ENCODE data around the gene ZNF296. TPM values are rescaled to one million over a fixed set of nuclear protein-coding genes. Genes with fewer than 3 reads are reported as not detected.

Gene ZNF296
- total RNA-seq, 2 experiments from 2014 or later, result 1.1 to 1.4 TPM

- Mint-ChIP-seq H3K36me3 (ENCODE audit: low read depth) (peaks cover 32% of the 10 kb centered on the region), H3K9me3 (no peaks in the 10 kb centered on the region), H3K27ac (no peak overlapping the region), H3K4me1 (ENCODE audit: low read depth) (peaks cover 56% of the 10 kb centered on the region), H3K4me3 (no peak overlapping the region), H3K27me3 (ENCODE audit: low read depth) (no peaks in the 10 kb centered on the region)
- DNase-seq, result no peak
- intact Hi-C loops (cut with micrococcal nuclease), result no loop called here
- CTCF ChIA-PET, result no interaction called here
Observed at GRCh38 chr19:45045671-45046353, 30.5 kb downstream of the ZNF296 start.

DNA sequence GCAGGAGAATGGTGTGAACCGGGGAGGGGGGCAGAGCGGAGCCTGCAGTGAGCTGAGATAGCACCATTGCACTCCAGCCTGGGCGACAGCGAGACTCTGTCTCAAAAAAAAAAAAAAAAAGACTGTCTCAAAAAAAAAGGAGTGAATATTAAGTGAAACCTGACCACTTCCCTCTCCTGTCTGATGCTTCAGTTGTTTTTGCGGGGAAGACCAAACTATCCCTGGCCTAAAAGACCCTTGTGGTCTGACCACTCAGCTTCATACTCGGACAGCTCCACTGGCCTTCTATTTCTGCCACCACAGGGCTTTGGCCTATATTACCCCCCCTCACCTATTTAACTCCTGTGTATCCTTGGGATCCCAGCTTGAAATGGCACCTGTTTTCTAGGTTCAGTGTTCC is 35.2 kb downstream of the ZNF296 start:
- H3K36me3 Mint-ChIP-seq (ENCODE audit: low read depth), result peaks cover 44% of the 10 kb centered on the region
- peaks cover 46% of the 10 kb centered on the region for H3K4me1 Mint-ChIP-seq (ENCODE audit: low read depth)
- no peaks in the 10 kb centered on the region for H3K9me3 Mint-ChIP-seq
- H3K27ac Mint-ChIP-seq, result no peak overlapping the region
- CTCF ChIA-PET, result interaction anchor here (1.9 kb wide), 1 partner anchor 52 kb away, joined by 4 read pairs; no protein-coding TSS in a partner anchor
- H3K27me3 Mint-ChIP-seq (ENCODE audit: low read depth), result no peaks in the 10 kb centered on the region
- no peak for DNase-seq
- intact Hi-C loops (cut with micrococcal nuclease), result no loop called here
- peak overlapping the region; percentile 19 for H3K4me3 Mint-ChIP-seq

DNA sequence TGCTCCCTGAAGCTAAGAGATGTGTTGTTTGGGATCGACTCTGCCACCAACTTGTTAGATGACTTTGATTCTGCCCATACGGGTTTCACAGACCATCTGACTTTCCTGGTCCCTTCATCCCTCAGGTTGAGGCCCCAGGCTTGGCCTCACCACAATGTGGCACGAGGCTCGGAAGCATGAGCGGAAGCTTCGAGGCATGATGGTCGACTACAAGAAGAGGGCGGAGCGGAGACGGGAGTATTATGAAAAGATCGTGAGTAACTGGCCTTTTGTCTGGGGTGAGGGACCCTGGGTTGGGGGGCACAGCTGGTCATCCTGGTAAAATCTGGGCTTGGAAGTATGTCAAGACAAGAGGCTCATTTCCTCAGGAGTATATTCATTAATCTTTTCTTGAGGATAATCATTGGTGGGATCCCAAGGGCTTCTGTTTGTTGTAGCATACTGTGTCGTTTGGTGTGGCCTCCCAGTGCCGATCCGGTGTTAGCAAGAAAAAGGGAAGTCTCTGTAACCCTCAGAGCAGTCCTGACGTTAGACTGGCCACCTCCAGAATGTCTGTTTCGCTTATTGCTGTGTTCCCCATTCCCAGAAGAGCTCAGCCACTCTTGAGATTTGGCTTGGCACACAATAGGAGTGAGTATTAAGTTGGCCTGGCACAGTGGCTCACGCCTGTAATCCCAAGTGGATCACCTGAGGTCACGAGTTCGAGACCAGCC is 36.1 kb downstream of the ZNF296 start:
- CTCF ChIA-PET, result interaction anchor here (1.9 to 2.3 kb wide), 2 partner anchors 19 to 51 kb away, joined by 4 to 7 read pairs; no protein-coding TSS in a partner anchor
- peaks cover 47% of the 10 kb centered on the region for H3K36me3 Mint-ChIP-seq (ENCODE audit: low read depth)
- peak overlapping the region; percentile 91 for H3K4me3 Mint-ChIP-seq
- peak overlapping the region; percentile 90 for H3K27ac Mint-ChIP-seq
- H3K27me3 Mint-ChIP-seq (ENCODE audit: low read depth), result no peaks in the 10 kb centered on the region
- peaks cover 37% of the 10 kb centered on the region for H3K4me1 Mint-ChIP-seq (ENCODE audit: low read depth)
- DNase-seq, result no peak
- intact Hi-C loops (cut with micrococcal nuclease), result no loop called here
- no peaks in the 10 kb centered on the region for H3K9me3 Mint-ChIP-seq

DNA sequence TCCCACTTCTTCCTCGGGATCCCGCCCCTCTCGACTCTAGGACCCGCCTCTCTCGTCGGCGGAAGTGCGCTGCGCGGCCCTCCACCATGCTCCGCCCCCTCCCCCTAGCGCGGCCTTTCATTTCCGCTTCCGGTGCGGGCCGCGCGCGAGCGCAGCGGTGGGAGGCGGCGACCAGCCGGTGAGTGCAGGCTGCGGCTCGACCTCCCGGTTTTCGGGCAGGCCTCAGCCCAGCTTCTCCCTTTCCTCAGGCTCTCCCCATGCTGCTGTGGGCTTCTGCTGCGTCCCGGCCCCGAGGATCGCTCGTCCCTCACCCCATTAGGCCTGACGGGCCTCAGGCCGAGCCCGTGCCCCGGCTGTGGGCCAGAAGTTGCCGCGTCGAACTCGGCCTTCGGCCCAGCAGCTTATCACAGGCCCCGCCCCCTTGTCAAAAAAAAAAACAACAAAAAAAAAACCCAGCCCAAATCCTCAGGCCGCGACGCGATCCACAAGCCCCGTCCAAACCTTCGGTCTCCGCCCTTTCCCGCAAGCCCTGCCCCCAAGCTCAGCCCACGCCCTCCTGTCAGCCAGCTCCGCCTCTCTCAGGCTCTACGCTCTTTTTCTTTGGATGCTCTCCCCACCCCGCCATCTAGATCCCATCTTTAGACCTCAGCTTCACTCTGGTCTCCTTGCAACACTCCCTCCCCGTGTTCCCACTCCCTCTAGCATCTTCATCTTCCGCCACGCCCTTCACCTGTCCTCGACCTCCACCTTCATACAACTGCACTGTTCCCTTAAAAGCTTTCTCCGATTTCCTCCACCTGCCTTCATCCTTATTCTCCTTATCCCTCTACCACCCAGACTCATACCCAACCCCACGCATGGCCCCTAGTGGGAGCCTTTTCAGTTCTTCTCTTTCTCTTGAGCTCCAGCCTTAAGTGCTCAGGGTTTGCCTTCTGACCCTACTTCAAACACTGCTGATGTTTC is 37.1 kb downstream of the ZNF296 start, which contains the start of gene CLASRP:
CLASRP (plus strand) TSS at position 115 of the 963 bp plus-strand sequence. CDS start 1,168 bp downstream, outside the sequence.
- peaks cover 33% of the 10 kb centered on the region for H3K4me1 Mint-ChIP-seq (ENCODE audit: low read depth)
- intact Hi-C loops (cut with micrococcal nuclease), result loop anchor here (1.0 to 2.0 kb wide), 3 partner anchors 37 to 148 kb away; partner anchors contain the start of genes GEMIN7 and TOMM40
- H3K36me3 Mint-ChIP-seq (ENCODE audit: low read depth), result peaks cover 49% of the 10 kb centered on the region
- peak within 1 kb of the TSS; percentile 90 for H3K27ac Mint-ChIP-seq
- DNase-seq, result peak; percentile 91
- CTCF ChIA-PET, result interaction anchor here (0.6 to 2.3 kb wide), 5 partner anchors 10 to 140 kb away, joined by 3 to 7 read pairs (median 3); partner anchors contain the start of genes BLOC1S3 and TRAPPC6A
- no peaks in the 10 kb centered on the region for H3K9me3 Mint-ChIP-seq
- no peaks in the 10 kb centered on the region for H3K27me3 Mint-ChIP-seq (ENCODE audit: low read depth)
- peak within 1 kb of the TSS; percentile 91 for H3K4me3 Mint-ChIP-seq

DNA sequence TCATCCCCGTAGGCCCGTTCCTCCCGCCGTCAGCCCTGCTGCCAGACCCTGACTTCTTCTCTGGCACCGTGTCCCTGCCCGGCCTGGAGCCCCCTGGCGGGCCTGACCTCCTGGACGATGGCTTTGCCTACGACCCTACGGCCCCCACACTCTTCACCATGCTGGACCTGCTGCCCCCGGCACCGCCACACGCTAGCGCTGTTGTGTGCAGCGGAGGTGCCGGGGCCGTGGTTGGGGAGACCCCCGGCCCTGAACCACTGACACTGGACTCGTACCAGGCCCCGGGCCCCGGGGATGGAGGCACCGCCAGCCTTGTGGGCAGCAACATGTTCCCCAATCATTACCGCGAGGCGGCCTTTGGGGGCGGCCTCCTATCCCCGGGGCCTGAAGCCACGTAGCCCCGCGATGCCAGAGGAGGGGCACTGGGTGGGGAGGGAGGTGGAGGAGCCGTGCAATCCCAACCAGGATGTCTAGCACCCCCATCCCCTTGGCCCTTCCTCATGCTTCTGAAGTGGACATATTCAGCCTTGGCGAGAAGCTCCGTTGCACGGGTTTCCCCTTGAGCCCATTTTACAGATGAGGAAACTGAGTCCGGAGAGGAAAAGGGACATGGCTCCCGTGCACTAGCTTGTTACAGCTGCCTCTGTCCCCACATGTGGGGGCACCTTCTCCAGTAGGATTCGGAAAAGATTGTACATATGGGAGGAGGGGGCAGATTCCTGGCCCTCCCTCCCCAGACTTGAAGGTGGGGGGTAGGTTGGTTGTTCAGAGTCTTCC is 38.7 kb downstream of the ZNF296 start:
- Mint-ChIP-seq H3K27me3 (ENCODE audit: low read depth) (no peaks in the 10 kb centered on the region), H3K4me1 (ENCODE audit: low read depth) (peaks cover 31% of the 10 kb centered on the region), H3K4me3 (peak overlapping the region; percentile 15), H3K9me3 (no peaks in the 10 kb centered on the region), H3K36me3 (ENCODE audit: low read depth) (peaks cover 55% of the 10 kb centered on the region), H3K27ac (no peak overlapping the region)
- CTCF ChIA-PET, result interaction anchor here (0.6 kb wide), 1 partner anchor 87 kb away, joined by 3 read pairs; no protein-coding TSS in a partner anchor
- intact Hi-C loops (cut with micrococcal nuclease), result loop anchor here (2.0 kb wide), 1 partner anchor 147 kb away; the partner anchor contains the start of gene TOMM40
- DNase-seq, result no peak

- CTCF ChIA-PET, result no interaction called here
- Mint-ChIP-seq H3K36me3 (ENCODE audit: low read depth) (peaks cover 51% of the 10 kb centered on the region), H3K4me1 (ENCODE audit: low read depth) (peaks cover 17% of the 10 kb centered on the region), H3K27ac (no peak overlapping the region), H3K4me3 (no peak overlapping the region), H3K27me3 (ENCODE audit: low read depth) (no peaks in the 10 kb centered on the region), H3K9me3 (no peaks in the 10 kb centered on the region)
- intact Hi-C loops (cut with micrococcal nuclease), result no loop called here
- no peak for DNase-seq
Observed at GRCh38 chr19:45035755-45036154, 40.5 kb downstream of the ZNF296 start.

- intact Hi-C loops (cut with micrococcal nuclease), result no loop called here
- no peaks in the 10 kb centered on the region for H3K9me3 Mint-ChIP-seq
- CTCF ChIA-PET, result interaction anchor here (0.6 kb wide), 2 partner anchors 223 to 296 kb away, joined by 3 to 4 read pairs; no protein-coding TSS in a partner anchor
- H3K27me3 Mint-ChIP-seq (ENCODE audit: low read depth), result no peaks in the 10 kb centered on the region
- H3K36me3 Mint-ChIP-seq (ENCODE audit: low read depth), result peaks cover 50% of the 10 kb centered on the region
- H3K27ac Mint-ChIP-seq, result peak overlapping the region; percentile 55
- H3K4me1 Mint-ChIP-seq (ENCODE audit: low read depth), result no peaks in the 10 kb centered on the region
- DNase-seq, result no peak
- H3K4me3 Mint-ChIP-seq, result no peak overlapping the region
Observed at GRCh38 chr19:45032421-45032820, 43.9 kb downstream of the ZNF296 start.

DNA sequence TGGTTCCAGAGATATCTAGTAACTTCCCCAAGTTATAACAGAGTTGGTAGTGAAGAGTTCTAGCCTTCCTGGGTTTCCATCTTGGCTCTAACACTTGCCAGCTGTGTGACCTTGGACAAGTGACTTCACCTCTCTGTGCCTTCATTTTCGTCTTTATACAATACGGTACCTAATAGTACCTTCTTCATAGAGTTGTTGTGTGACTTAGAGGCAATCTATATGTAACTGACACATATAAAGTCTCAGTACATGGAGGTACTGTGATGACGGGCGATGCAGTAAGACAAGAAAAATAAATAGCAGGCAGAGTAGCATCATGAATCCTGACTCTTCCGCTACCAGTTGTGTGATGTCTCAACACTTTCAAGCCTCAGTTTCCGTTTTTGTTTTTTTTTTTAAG is 45.5 kb downstream of the ZNF296 start:
- H3K27ac Mint-ChIP-seq, result peak overlapping the region; percentile 65
- CTCF ChIA-PET, result no interaction called here
- H3K4me3 Mint-ChIP-seq, result no peak overlapping the region
- no peaks in the 10 kb centered on the region for H3K27me3 Mint-ChIP-seq (ENCODE audit: low read depth)
- intact Hi-C loops (cut with micrococcal nuclease), result no loop called here
- no peak for DNase-seq
- no peaks in the 10 kb centered on the region for H3K9me3 Mint-ChIP-seq
- no peaks in the 10 kb centered on the region for H3K4me1 Mint-ChIP-seq (ENCODE audit: low read depth)
- peaks cover 51% of the 10 kb centered on the region for H3K36me3 Mint-ChIP-seq (ENCODE audit: low read depth)

DNA sequence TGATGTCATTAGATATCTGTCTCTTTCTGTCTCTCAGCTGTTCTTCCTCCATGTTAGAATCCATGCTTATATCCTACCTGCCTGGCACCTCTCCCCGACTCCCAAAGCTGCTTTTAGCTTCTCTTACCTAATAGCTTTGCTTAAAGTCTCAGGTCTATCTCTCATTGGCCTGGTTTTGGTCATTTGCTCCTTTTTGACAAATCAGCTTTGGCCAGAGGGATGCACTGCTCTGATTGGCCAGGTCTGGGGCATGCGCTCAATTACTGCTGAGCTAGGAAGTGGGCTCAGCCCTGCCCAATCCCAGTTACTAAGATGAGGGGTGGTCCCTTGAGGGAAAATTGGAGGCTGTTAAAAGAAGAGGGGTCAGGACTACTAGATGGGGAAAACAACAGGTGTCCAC is 48.9 kb downstream of the ZNF296 start:
- CTCF ChIA-PET, result interaction anchor here (0.7 to 1.0 kb wide), 4 partner anchors 11 to 213 kb away, joined by 3 read pairs; no protein-coding TSS in a partner anchor
- H3K36me3 Mint-ChIP-seq (ENCODE audit: low read depth), result peaks cover 28% of the 10 kb centered on the region
- no peaks in the 10 kb centered on the region for H3K27me3 Mint-ChIP-seq (ENCODE audit: low read depth)
- intact Hi-C loops (cut with micrococcal nuclease), result no loop called here
- no peak overlapping the region for H3K4me3 Mint-ChIP-seq
- no peak overlapping the region for H3K27ac Mint-ChIP-seq
- no peak for DNase-seq
- H3K4me1 Mint-ChIP-seq (ENCODE audit: low read depth), result no peaks in the 10 kb centered on the region
- H3K9me3 Mint-ChIP-seq, result no peaks in the 10 kb centered on the region

GRCh38 chr19:45025264-45025663 is 51.0 kb downstream of the ZNF296 start:
- DNase-seq, result no peak
- Mint-ChIP-seq H3K36me3 (ENCODE audit: low read depth) (peaks cover 24% of the 10 kb centered on the region), H3K4me3 (no peak overlapping the region), H3K27ac (no peak overlapping the region), H3K27me3 (ENCODE audit: low read depth) (no peaks in the 10 kb centered on the region), H3K9me3 (no peaks in the 10 kb centered on the region), H3K4me1 (ENCODE audit: low read depth) (no peaks in the 10 kb centered on the region)
- CTCF ChIA-PET, result no interaction called here
- intact Hi-C loops (cut with micrococcal nuclease), result no loop called here

DNA sequence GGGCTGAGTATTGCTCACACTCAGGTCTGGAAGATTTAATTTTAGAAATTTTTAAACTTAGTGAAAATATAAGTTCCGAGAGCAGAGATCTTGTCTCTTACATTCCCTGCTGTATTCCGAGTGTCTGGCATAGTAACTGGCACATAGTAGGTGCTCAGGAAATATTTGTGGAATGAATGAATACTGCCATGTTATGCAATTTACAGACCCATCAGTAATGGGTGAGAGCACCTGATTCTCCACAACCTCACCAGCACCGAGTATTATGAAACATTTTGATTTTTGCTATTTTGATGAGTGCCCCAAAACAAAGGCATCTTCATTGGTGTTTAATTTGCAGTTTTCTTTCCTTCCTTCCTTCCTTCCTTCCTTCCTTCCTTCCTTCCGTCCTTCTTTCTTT is 53.2 kb downstream of the ZNF296 start:
- H3K4me3 Mint-ChIP-seq, result no peak overlapping the region
- H3K4me1 Mint-ChIP-seq (ENCODE audit: low read depth), result no peaks in the 10 kb centered on the region
- CTCF ChIA-PET, result interaction anchor here (0.6 kb wide), 1 partner anchor 224 kb away, joined by 3 read pairs; no protein-coding TSS in a partner anchor
- H3K9me3 Mint-ChIP-seq, result no peaks in the 10 kb centered on the region
- intact Hi-C loops (cut with micrococcal nuclease), result no loop called here
- no peaks in the 10 kb centered on the region for H3K27me3 Mint-ChIP-seq (ENCODE audit: low read depth)
- no peak overlapping the region for H3K27ac Mint-ChIP-seq
- no peak for DNase-seq
- H3K36me3 Mint-ChIP-seq (ENCODE audit: low read depth), result peaks cover 21% of the 10 kb centered on the region

Measured in activated naive CD4-positive, alpha-beta T cell treated with anti-CD3 and anti-CD28 coated beads for 36 hours (primary cell).